Activated CD8-positive, alpha-beta T cell treated with anti-CD3 and anti-CD28 coated beads, Interleukin-2, amount 10 ng/mL, durations not matched to agents 7 days and 5 days (primary cell): ENCODE results near the gene KCNAB1. TPM values are rescaled to one million over a fixed set of nuclear protein-coding genes. Genes with fewer than 3 reads are reported as not detected.

Experiments used
- ATAC-seq: fragments of 150-1000 bp; cut with Tn5 transposase; one replicate; pipeline ENCODE4 v1.10.0; 2021; ENCODE audit warnings: moderate library complexity
- CTCF ChIA-PET: fragments of 350-600 bp; sonication (Branson Sonifier 250); formaldehyde crosslinking; loops from one replicate; lab custom pipeline; 2021; ENCODE audit warnings: antibody characterized with exemption; lab: Charles Lee
- POLR2A ChIA-PET: fragments of 350-600 bp; sonication (Branson Sonifier 250); formaldehyde crosslinking; loops from one replicate; lab custom pipeline; 2021; ENCODE audit warnings: antibody characterized with exemption; lab: Charles Lee
- DNase-seq: peaks from one replicate; pipeline ENCODE4 v3.0.0-alpha.2; 2020
- H3K27ac Mint-ChIP-seq: one replicate; pipeline ENCODE4 v1.8.0; 2021; ENCODE audit warnings: mild to moderate bottlenecking, mixed read lengths
- H3K27me3 Mint-ChIP-seq: one replicate; pipeline ENCODE4 v1.8.0; 2021; ENCODE audit warnings: low read depth, mixed read lengths
- H3K36me3 Mint-ChIP-seq: one replicate; pipeline ENCODE4 v1.8.0; 2021; ENCODE audit warnings: low read depth, mixed read lengths
- H3K4me1 Mint-ChIP-seq: one replicate; pipeline ENCODE4 v1.8.0; 2021; ENCODE audit warnings: low read depth, mixed read lengths
- H3K4me3 Mint-ChIP-seq: one replicate; pipeline ENCODE4 v1.8.0; 2021; ENCODE audit warnings: mild to moderate bottlenecking, mixed read lengths
- H3K9me3 Mint-ChIP-seq: one replicate; pipeline ENCODE4 v1.8.0; 2022; ENCODE audit warnings: mixed read lengths; ENCODE audit not compliant: insufficient read depth
- total RNA-seq, 2 experiments: library from RNA; stranded (reverse); gene quantifications; one replicate each; pipeline ENCODE4 v1.2.3, GENCODE V29; 2021

KCNAB1 gene
- total RNA-seq, 2 experiments from 2014 or later, result 0.08 TPM; not detected in 1

GRCh38 chr3:156432563-156432962 is 312.2 kb downstream of the KCNAB1 start:
- Mint-ChIP-seq H3K9me3 (no peaks in the 10 kb centered on the region), H3K27ac (no peak overlapping the region), H3K4me1 (no peaks in the 10 kb centered on the region), H3K27me3 (peaks cover 22% of the 10 kb centered on the region), H3K36me3 (no peaks in the 10 kb centered on the region), H3K4me3 (no peak overlapping the region)
- CTCF ChIA-PET, result interaction anchor here (1.2 to 2.2 kb wide), 2 partner anchors 17 to 20 kb away, joined by 3 to 6 read pairs; no protein-coding TSS in a partner anchor
- POLR2A ChIA-PET, result no interaction called here
- no peak for DNase-seq
- ATAC-seq, result no peak

- ATAC-seq (no peak), DNase-seq (no peak)
- Mint-ChIP-seq H3K9me3 (no peaks in the 10 kb centered on the region), H3K36me3 (no peaks in the 10 kb centered on the region), H3K4me1 (no peaks in the 10 kb centered on the region), H3K27ac (no peak overlapping the region), H3K4me3 (no peak overlapping the region), H3K27me3 (peaks cover 22% of the 10 kb centered on the region)
- ChIA-PET CTCF (interaction anchor here (2.2 kb wide), 1 partner anchor 17 kb away, joined by 6 read pairs; no protein-coding TSS in a partner anchor), POLR2A (no interaction called here)
These were observed 312.8 kb downstream of the KCNAB1 start for GRCh38 chr3:156433138-156433537.

- Mint-ChIP-seq H3K36me3 (no peaks in the 10 kb centered on the region), H3K27ac (no peak overlapping the region), H3K4me1 (no peaks in the 10 kb centered on the region), H3K4me3 (no peak overlapping the region), H3K27me3 (peaks cover 22% of the 10 kb centered on the region), H3K9me3 (no peaks in the 10 kb centered on the region)
- DNase-seq (no peak), ATAC-seq (no peak)
- CTCF ChIA-PET, result no interaction called here
- POLR2A ChIA-PET, result no interaction called here
These were observed 313.5 kb downstream of the KCNAB1 start for GRCh38 chr3:156433910-156434309.

- ATAC-seq (no peak), DNase-seq (no peak)
- Mint-ChIP-seq H3K9me3 (no peaks in the 10 kb centered on the region), H3K4me3 (no peak overlapping the region), H3K36me3 (no peaks in the 10 kb centered on the region), H3K4me1 (no peaks in the 10 kb centered on the region), H3K27ac (no peak overlapping the region), H3K27me3 (peaks cover 22% of the 10 kb centered on the region)
- ChIA-PET POLR2A (no interaction called here), CTCF (no interaction called here)
These were observed 314.5 kb downstream of the KCNAB1 start for GRCh38 chr3:156434921-156435320.

- ChIA-PET POLR2A (no interaction called here), CTCF (interaction anchor here (1.0 to 2.9 kb wide), 5 partner anchors 10 to 66 kb away, joined by 3 to 11 read pairs (median 3); no protein-coding TSS in a partner anchor)
- H3K4me1 Mint-ChIP-seq, result peaks cover 2% of the 10 kb centered on the region
- H3K27ac Mint-ChIP-seq, result no peak overlapping the region
- no peak overlapping the region for H3K4me3 Mint-ChIP-seq
- peaks cover 35% of the 10 kb centered on the region for H3K27me3 Mint-ChIP-seq
- no peaks in the 10 kb centered on the region for H3K9me3 Mint-ChIP-seq
- ATAC-seq (no peak), DNase-seq (no peak)
- no peaks in the 10 kb centered on the region for H3K36me3 Mint-ChIP-seq
These were observed 322.7 kb downstream of the KCNAB1 start for GRCh38 chr3:156443079-156443478.

GRCh38 chr3:156445117-156446090 is 325.0 kb downstream of the KCNAB1 start:
- no peak overlapping the region for H3K4me3 Mint-ChIP-seq
- peaks cover 41% of the 10 kb centered on the region for H3K27me3 Mint-ChIP-seq
- H3K36me3 Mint-ChIP-seq, result no peaks in the 10 kb centered on the region
- ChIA-PET POLR2A (no interaction called here), CTCF (interaction anchor here (0.6 to 2.9 kb wide), 6 partner anchors 37 to 294 kb away, joined by 3 to 11 read pairs (median 4); no protein-coding TSS in a partner anchor)
- no peak for ATAC-seq
- H3K4me1 Mint-ChIP-seq, result peaks cover 2% of the 10 kb centered on the region
- no peak overlapping the region for H3K27ac Mint-ChIP-seq
- H3K9me3 Mint-ChIP-seq, result no peaks in the 10 kb centered on the region
- no peak for DNase-seq

- H3K9me3 Mint-ChIP-seq, result no peaks in the 10 kb centered on the region
- CTCF ChIA-PET, result interaction anchor here (1.5 to 5.6 kb wide), 5 partner anchors 10 to 689 kb away, joined by 3 to 76 read pairs (median 14); no protein-coding TSS in a partner anchor
- H3K27me3 Mint-ChIP-seq, result peaks cover 30% of the 10 kb centered on the region
- peaks cover 2% of the 10 kb centered on the region for H3K4me1 Mint-ChIP-seq
- POLR2A ChIA-PET, result no interaction called here
- H3K27ac Mint-ChIP-seq, result no peak overlapping the region
- ATAC-seq (peak; percentile 67), DNase-seq (peak; percentile 51)
- no peaks in the 10 kb centered on the region for H3K36me3 Mint-ChIP-seq
- no peak overlapping the region for H3K4me3 Mint-ChIP-seq
These were observed 327.9 kb downstream of the KCNAB1 start for GRCh38 chr3:156448300-156448699.

- ChIA-PET CTCF (interaction anchor here (0.6 to 5.6 kb wide), 25 partner anchors 8 to 688 kb away, joined by 3 to 76 read pairs (median 4); no protein-coding TSS in a partner anchor), POLR2A (interaction anchor here (0.6 kb wide), 1 partner anchor 101 kb away, joined by 6 read pairs; no protein-coding TSS in a partner anchor)
- DNase-seq, result no peak
- H3K4me1 Mint-ChIP-seq, result peaks cover 2% of the 10 kb centered on the region
- no peaks in the 10 kb centered on the region for H3K9me3 Mint-ChIP-seq
- ATAC-seq, result peak; percentile 67
- H3K4me3 Mint-ChIP-seq, result no peak overlapping the region
- H3K27ac Mint-ChIP-seq, result no peak overlapping the region
- no peaks in the 10 kb centered on the region for H3K36me3 Mint-ChIP-seq
- peaks cover 26% of the 10 kb centered on the region for H3K27me3 Mint-ChIP-seq
These were observed 329.6 kb downstream of the KCNAB1 start for GRCh38 chr3:156449710-156450574.

- Mint-ChIP-seq H3K4me3 (no peak overlapping the region), H3K27me3 (peaks cover 12% of the 10 kb centered on the region), H3K36me3 (no peaks in the 10 kb centered on the region), H3K4me1 (no peaks in the 10 kb centered on the region), H3K9me3 (no peaks in the 10 kb centered on the region), H3K27ac (no peak overlapping the region)
- POLR2A ChIA-PET, result no interaction called here
- ATAC-seq (no peak), DNase-seq (no peak)
- CTCF ChIA-PET, result interaction anchor here (1.7 kb wide), 1 partner anchor 54 kb away, joined by 5 read pairs; no protein-coding TSS in a partner anchor
These were observed 335.5 kb downstream of the KCNAB1 start for GRCh38 chr3:156455839-156456238.

GRCh38 chr3:156456771-156457224 is 336.4 kb downstream of the KCNAB1 start:
- Mint-ChIP-seq H3K27me3 (peaks cover 10% of the 10 kb centered on the region), H3K36me3 (no peaks in the 10 kb centered on the region), H3K4me3 (no peak overlapping the region), H3K4me1 (no peaks in the 10 kb centered on the region), H3K9me3 (no peaks in the 10 kb centered on the region), H3K27ac (no peak overlapping the region)
- POLR2A ChIA-PET, result no interaction called here
- DNase-seq (no peak), ATAC-seq (no peak)
- CTCF ChIA-PET, result interaction anchor here (1.7 kb wide), 1 partner anchor 53 kb away, joined by 5 read pairs; no protein-coding TSS in a partner anchor

- Mint-ChIP-seq H3K4me3 (no peak overlapping the region), H3K36me3 (no peaks in the 10 kb centered on the region), H3K4me1 (no peaks in the 10 kb centered on the region), H3K27ac (no peak overlapping the region), H3K27me3 (peaks cover 14% of the 10 kb centered on the region), H3K9me3 (no peaks in the 10 kb centered on the region)
- ChIA-PET CTCF (interaction anchor here (1.0 kb wide), 1 partner anchor 10 kb away, joined by 3 read pairs; no protein-coding TSS in a partner anchor), POLR2A (no interaction called here)
- ATAC-seq, result no peak
- no peak for DNase-seq
These were observed 339.1 kb downstream of the KCNAB1 start for GRCh38 chr3:156459434-156459833.
